Activated B cell treated with CpG ODN at 0.5 μM for 24 hours (primary cell): ENCODE measurements around the gene CARTPT. TPM values are rescaled to one million over a fixed set of nuclear protein-coding genes. Genes with fewer than 3 reads are reported as not detected.

Experiments used
- ATAC-seq: fragments of 200-7000 bp; cut with Tn5 transposase; one replicate; pipeline ENCODE4 v1.10.0; 2021; ENCODE audit warnings: low read depth, mild to moderate bottlenecking, moderate library complexity
- CTCF ChIA-PET: fragments of 350-600 bp; sonication (Branson Sonifier 250); formaldehyde crosslinking; loops from one replicate; lab custom pipeline; 2021; ENCODE audit warnings: antibody characterized with exemption; lab: Charles Lee
- POLR2A ChIA-PET: fragments of 350-600 bp; sonication (Branson Sonifier 250); formaldehyde crosslinking; loops from one replicate; lab custom pipeline; 2021; ENCODE audit warnings: antibody characterized with exemption; lab: Charles Lee
- DNase-seq: peaks from one replicate; pipeline ENCODE4 v3.0.0; 2022
- H3K27ac Mint-ChIP-seq: one replicate; pipeline ENCODE4 v1.8.0; 2020; ENCODE audit warnings: mixed read lengths
- H3K27me3 Mint-ChIP-seq: one replicate; pipeline ENCODE4 v1.8.0; 2021; ENCODE audit warnings: mixed read lengths
- H3K36me3 Mint-ChIP-seq: one replicate; pipeline ENCODE4 v1.8.0; 2021; ENCODE audit warnings: low read depth, mixed read lengths
- H3K4me1 Mint-ChIP-seq: one replicate; pipeline ENCODE4 v1.8.0; 2021; ENCODE audit warnings: mixed read lengths
- H3K4me3 Mint-ChIP-seq: one replicate; pipeline ENCODE4 v1.8.0; 2020; ENCODE audit warnings: mild to moderate bottlenecking, mixed read lengths
- H3K9me3 Mint-ChIP-seq: one replicate; pipeline ENCODE4 v1.8.0; 2020; ENCODE audit warnings: mixed read lengths
- intact Hi-C: fragments of 100-400 bp; cut with micrococcal nuclease; formaldehyde crosslinking; loops from one replicate; pipeline ENCODE4 v1.15.1; 2024
- total RNA-seq: library from RNA; stranded (reverse); gene quantifications from 2 replicates; pipeline ENCODE4 v1.2.3, GENCODE V29; 2022
- TF ChIP-seq, protein P1 (sequence below): fragments of 200-600 bp; IDR thresholded peaks from one replicate; pipeline ENCODE4 v1.8.0; 2022; ENCODE audit warnings: antibody characterized with exemption, mild to moderate bottlenecking

CARTPT gene
- total RNA-seq, 1 donor from 2014 or later, result not detected

DNA sequence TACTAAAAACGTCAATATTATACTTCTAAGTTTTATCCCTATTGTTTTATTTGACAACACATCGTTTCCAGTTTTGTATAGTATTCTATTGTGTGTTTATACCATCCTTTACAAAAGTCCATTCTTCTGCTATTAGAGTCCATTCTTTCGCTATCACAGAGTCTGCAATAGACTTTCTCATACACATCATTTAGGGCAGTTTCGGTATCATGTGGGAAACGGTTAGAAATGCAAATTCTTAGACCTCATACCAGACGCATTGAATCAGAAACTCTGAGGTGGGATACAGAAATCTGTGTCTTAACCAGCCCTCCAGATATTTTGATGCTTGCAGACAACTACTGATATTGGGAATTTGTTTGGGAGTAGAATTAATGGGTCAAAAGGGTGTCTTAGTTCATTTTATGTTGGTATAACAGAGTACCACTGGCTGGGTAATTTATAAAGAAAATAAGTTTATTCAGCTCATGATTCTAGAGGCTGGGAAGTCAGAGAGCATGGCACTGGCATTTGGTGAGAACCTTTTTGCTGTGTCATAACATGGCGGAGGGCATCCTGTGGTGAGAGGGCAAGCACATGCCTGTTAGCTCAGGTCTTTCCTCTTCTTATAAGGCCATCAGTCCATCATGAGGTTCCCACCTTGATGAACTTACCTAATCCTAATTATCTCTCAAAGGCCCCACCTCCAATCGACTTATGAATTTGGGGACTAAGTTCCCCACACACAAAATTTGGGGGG lies 21.1 kb downstream of the CARTPT start:
- CTCF ChIA-PET, result no interaction called here
- H3K27ac Mint-ChIP-seq, result no peak overlapping the region
- no peak for ATAC-seq

DNA sequence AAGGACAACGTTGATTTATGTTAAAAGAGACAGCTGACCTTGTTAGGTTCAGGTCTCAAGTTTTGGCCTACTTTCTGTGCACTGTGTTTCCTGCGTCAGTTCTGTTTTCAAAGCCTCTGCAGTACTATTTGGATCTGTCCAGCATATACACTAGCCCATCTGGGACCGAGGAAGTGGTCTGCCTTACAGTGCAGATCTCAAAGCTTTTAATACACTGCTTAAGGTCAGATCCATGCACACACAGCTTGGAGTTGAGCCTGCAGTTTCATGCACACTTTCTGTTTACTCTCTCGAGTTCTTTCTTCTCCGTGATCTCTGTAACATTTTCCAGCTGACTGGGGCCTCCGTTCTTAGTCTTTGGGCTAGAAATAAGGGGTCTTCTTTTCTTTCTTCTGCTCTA lies 24.1 kb downstream of the CARTPT start:
- H3K9me3 Mint-ChIP-seq, result peaks cover 6% of the 10 kb centered on the region
- no peak for DNase-seq
- ChIA-PET CTCF (no interaction called here), POLR2A (no interaction called here)
- TF ChIP-seq, protein P1, sequence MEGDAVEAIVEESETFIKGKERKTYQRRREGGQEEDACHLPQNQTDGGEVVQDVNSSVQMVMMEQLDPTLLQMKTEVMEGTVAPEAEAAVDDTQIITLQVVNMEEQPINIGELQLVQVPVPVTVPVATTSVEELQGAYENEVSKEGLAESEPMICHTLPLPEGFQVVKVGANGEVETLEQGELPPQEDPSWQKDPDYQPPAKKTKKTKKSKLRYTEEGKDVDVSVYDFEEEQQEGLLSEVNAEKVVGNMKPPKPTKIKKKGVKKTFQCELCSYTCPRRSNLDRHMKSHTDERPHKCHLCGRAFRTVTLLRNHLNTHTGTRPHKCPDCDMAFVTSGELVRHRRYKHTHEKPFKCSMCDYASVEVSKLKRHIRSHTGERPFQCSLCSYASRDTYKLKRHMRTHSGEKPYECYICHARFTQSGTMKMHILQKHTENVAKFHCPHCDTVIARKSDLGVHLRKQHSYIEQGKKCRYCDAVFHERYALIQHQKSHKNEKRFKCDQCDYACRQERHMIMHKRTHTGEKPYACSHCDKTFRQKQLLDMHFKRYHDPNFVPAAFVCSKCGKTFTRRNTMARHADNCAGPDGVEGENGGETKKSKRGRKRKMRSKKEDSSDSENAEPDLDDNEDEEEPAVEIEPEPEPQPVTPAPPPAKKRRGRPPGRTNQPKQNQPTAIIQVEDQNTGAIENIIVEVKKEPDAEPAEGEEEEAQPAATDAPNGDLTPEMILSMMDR, result no peak
- ATAC-seq, result no peak
- peaks cover 16% of the 10 kb centered on the region for H3K27me3 Mint-ChIP-seq
- H3K4me3 Mint-ChIP-seq, result no peak overlapping the region
- H3K36me3 Mint-ChIP-seq, result no peaks in the 10 kb centered on the region
- no peak overlapping the region for H3K27ac Mint-ChIP-seq
- peaks cover 3% of the 10 kb centered on the region for H3K4me1 Mint-ChIP-seq
- intact Hi-C loops, result no loop called here

More for the DNA sequence above, 21.1 kb downstream of the CARTPT start:
- no peak for DNase-seq
- peaks cover 6% of the 10 kb centered on the region for H3K9me3 Mint-ChIP-seq
- H3K27me3 Mint-ChIP-seq, result peaks cover 18% of the 10 kb centered on the region
- POLR2A ChIA-PET, result no interaction called here
- H3K4me1 Mint-ChIP-seq, result peaks cover 3% of the 10 kb centered on the region
- H3K36me3 Mint-ChIP-seq, result no peaks in the 10 kb centered on the region
- intact Hi-C loops, result no loop called here
- H3K4me3 Mint-ChIP-seq, result no peak overlapping the region
- TF ChIP-seq, protein P1, result no peak

DNA sequence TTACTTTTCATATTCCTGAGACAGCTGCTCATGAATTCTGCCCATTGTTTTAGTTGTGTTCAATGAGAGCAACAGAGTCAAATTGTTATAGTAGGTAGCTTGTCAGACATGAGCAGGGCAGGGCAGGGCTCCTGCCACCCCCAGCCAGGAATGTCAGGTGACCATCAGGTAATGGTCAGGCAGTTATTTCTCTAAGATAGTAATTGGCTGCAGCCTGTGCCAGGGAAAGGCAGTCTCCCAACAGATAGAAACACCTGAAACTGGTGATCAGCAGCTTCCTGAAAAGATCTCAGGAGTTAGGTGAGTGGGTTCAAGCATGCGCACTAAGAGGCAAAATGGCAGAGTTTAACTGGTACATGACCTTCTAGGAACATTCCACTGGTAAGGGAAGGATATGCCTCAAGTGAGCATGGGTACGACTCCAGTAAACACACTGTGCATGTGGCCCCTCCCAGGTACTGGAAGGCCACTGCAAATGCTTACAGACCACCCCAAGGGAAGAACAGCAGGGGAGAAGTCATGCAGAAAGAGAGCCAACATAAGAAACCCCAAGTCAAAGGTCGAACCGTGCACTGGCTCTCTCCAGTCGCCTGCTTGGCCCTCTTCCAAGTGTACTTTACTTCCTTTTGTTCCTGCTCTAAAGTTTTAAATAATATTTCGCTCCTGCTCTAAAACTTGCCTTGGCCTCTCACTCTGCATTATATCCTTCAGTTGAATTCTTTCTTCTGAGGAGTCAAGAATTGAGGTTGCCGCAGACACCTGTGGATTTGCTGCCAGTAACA lies 25.1 kb downstream of the CARTPT start:
- ChIA-PET POLR2A (no interaction called here), CTCF (no interaction called here)
- Mint-ChIP-seq H3K4me1 (peaks cover 3% of the 10 kb centered on the region), H3K27ac (no peak overlapping the region), H3K27me3 (peaks cover 11% of the 10 kb centered on the region), H3K36me3 (no peaks in the 10 kb centered on the region), H3K9me3 (peaks cover 6% of the 10 kb centered on the region), H3K4me3 (no peak overlapping the region)
- DNase-seq (no peak), ATAC-seq (no peak)
- intact Hi-C loops, result no loop called here
- TF ChIP-seq, protein P1, result no peak

DNA sequence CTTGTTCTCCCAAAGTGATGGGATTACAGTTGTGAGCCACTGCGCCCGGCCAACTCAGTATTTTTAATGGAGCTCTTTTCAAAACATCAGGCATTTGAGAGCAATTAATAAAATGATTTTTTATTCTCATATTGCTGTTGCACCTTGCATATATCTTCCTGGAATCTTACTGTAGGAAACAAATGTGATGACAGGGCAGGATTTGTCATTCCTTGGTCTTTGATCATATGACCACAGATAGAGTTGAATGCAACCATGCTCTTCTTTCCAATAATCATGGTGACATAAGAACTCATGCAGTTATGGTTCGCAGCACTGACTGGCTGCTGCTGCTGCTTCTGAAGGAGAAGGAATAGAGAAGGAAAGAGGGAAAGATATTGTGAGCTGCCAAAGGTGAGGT lies 28.1 kb downstream of the CARTPT start:
- Mint-ChIP-seq H3K27me3 (peaks cover 5% of the 10 kb centered on the region), H3K4me3 (no peak overlapping the region), H3K9me3 (no peaks in the 10 kb centered on the region), H3K36me3 (no peaks in the 10 kb centered on the region), H3K4me1 (no peaks in the 10 kb centered on the region), H3K27ac (no peak overlapping the region)
- DNase-seq (no peak), ATAC-seq (no peak)
- TF ChIP-seq, protein P1, result no peak
- intact Hi-C loops, result no loop called here
- POLR2A ChIA-PET, result no interaction called here
- CTCF ChIA-PET, result no interaction called here

DNA sequence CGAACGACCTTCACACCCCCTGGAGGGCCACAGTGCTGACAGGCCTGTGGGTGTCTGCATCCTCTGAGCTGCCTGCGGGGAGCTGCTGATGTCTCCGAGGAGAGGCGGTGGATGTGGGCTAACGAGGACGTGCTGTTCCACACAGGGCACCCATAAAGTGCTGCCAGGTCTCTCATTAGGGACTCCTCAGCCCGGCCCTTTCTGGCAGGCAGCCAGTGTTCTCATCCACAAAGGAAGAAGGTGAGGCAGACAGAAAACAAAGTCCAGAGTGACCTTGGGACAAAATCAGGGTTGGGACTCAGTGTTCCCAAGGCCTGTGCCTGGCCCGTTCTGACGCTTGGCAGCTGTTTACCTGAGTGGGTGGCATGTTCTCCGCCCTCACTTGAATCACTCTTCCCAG lies 29.3 kb downstream of the CARTPT start:
- ATAC-seq (no peak), DNase-seq (no peak)
- no peak overlapping the region for H3K27ac Mint-ChIP-seq
- POLR2A ChIA-PET, result no interaction called here
- H3K4me1 Mint-ChIP-seq, result no peaks in the 10 kb centered on the region
- H3K9me3 Mint-ChIP-seq, result no peaks in the 10 kb centered on the region
- CTCF ChIA-PET, result no interaction called here
- intact Hi-C loops, result no loop called here
- TF ChIP-seq, protein P1, result no peak
- peaks cover 5% of the 10 kb centered on the region for H3K27me3 Mint-ChIP-seq
- no peaks in the 10 kb centered on the region for H3K36me3 Mint-ChIP-seq
- H3K4me3 Mint-ChIP-seq, result no peak overlapping the region
